ENCODE data around the gene KLHL29. TPM values are rescaled to one million over a fixed set of nuclear protein-coding genes. Genes with fewer than 3 reads are reported as not detected.

The KLHL29 gene
- total RNA-seq, 1 experiment from 2014 or later, result 16.7 TPM

DNA sequence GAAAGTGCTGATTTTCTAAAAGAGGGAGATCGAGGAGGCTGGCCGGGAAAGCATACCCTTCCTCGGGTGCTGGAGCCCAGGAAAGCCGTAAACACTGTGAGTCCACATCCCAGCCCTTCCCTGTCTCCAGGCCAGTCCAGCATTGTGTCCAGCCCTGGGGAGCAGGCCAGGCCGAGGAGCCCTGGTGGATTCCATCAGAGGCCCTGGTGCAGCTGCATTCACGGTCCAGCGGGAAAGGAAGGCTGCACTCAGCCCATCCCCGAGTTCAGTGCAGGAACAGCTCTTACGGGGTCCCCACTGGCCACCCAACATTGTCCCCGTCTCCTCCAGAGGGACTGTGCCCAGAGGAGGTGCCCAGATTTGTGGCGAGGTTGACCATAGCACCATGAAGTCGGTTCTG is 218.6 kb downstream of the KLHL29 start (continued):
- no peak for TF ChIP-seq FOSL1 (IDR thresholded peaks at IDR 0.05; ENCODE audit: low read depth)
- no peak for TF ChIP-seq POLR2A (IDR thresholded peaks at IDR 0.05; ENCODE audit: borderline replicate concordance, extremely low read depth, insufficient read depth, insufficient read length)
- TF ChIP-seq CEBPB (IDR thresholded peaks at IDR 0.05; ENCODE audit: low read depth), result no peak
- no peak for TF ChIP-seq JUND (IDR thresholded peaks at IDR 0.05)
- no peak for TF ChIP-seq EGR1 (IDR thresholded peaks at IDR 0.05; ENCODE audit: low read depth)
- TF ChIP-seq POLR2AphosphoS5 (IDR thresholded peaks at IDR 0.05; ENCODE audit: low read depth, low read length), result no peak
- TF ChIP-seq ZFX (IDR thresholded peaks at IDR 0.05), result no peak

DNA sequence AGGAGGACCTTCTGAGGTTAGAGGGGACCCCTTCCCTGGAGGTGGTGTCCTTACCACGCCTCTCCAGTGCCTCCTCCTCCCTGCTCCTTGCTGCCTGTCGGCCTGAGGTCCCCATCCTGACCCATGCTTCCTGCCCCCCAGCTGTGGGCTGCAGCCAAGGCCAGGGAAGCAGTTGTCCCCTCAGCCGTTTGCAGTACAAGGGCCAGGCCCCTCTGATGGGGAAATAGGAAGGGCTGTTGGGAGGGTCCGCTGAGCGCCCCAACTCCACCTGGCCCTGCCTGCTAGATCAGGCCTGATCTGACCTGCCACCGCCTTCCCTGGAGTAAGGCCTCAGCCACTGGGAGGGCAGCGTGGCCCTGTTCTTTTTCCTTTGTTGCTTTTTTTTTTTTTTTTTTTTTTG is 219.8 kb downstream of the KLHL29 start:
- no peak for DNase-seq (ENCODE audit: low read depth, low spot score)
- Histone ChIP-seq H4K20me1 (ENCODE audit: insufficient read depth) (no peaks in the 10 kb centered on the region), H3K27me3 (ENCODE audit: insufficient read depth, low read length) (no peaks in the 10 kb centered on the region), H3K9ac (ENCODE audit: low read length) (no peak overlapping the region), H3K79me2 (ENCODE audit: insufficient read depth, low read length) (no peaks in the 10 kb centered on the region), H3K4me1 (ENCODE audit: control insufficient read depth in 1 of 2, insufficient read depth in 2 of 2, low read length in 2 of 2) (0 out of 4 replicates have a peak, but pooled peaks cover 0 to 3% of the 10 kb centered on the region in 2 experiments), H2AFZ (ENCODE audit: low read depth, low read length, poor library complexity, severe bottlenecking) (no peak overlapping the region), H3K9me3 (ENCODE audit: control insufficient read depth in 1 of 2, insufficient read depth in 1 of 2, low read depth in 1 of 2, low read length in 2 of 2) (peaks cover 0 to under 1% of the 10 kb centered on the region in 2 experiments; a peak in 2 of 4 replicates), H3K9me2 (ENCODE audit: insufficient read depth) (no peaks in the 10 kb centered on the region), H3K36me3 (ENCODE audit: control insufficient read depth in 1 of 2, insufficient read depth in 2 of 2, low read length in 2 of 2) (no peaks in the 10 kb centered on the region), H3K4me3 (replicated peaks in 1 of 2; ENCODE audit: low read depth in 1 of 2, low read length in 2 of 2) (no peak overlapping the region), H3K4me2 (ENCODE audit: low read length) (no peak overlapping the region), H3K27ac (ENCODE audit: low read depth, low read length) (no peak overlapping the region)
- no peak for TF ChIP-seq FOSL1 (IDR thresholded peaks at IDR 0.05; ENCODE audit: low read depth)
- no peak for TF ChIP-seq JUND (IDR thresholded peaks at IDR 0.05)
- no peak for TF ChIP-seq SIN3A (IDR thresholded peaks at IDR 0.05; ENCODE audit: low read depth)
- TF ChIP-seq, protein P1, sequence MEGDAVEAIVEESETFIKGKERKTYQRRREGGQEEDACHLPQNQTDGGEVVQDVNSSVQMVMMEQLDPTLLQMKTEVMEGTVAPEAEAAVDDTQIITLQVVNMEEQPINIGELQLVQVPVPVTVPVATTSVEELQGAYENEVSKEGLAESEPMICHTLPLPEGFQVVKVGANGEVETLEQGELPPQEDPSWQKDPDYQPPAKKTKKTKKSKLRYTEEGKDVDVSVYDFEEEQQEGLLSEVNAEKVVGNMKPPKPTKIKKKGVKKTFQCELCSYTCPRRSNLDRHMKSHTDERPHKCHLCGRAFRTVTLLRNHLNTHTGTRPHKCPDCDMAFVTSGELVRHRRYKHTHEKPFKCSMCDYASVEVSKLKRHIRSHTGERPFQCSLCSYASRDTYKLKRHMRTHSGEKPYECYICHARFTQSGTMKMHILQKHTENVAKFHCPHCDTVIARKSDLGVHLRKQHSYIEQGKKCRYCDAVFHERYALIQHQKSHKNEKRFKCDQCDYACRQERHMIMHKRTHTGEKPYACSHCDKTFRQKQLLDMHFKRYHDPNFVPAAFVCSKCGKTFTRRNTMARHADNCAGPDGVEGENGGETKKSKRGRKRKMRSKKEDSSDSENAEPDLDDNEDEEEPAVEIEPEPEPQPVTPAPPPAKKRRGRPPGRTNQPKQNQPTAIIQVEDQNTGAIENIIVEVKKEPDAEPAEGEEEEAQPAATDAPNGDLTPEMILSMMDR (IDR thresholded peaks at IDR 0.05 in 2 of 3, conservative IDR thresholded peaks at IDR 0.05 in 1 of 3; ENCODE audit: borderline replicate concordance in 1 of 3, insufficient read depth in 1 of 3, low read depth in 2 of 3, low read length in 2 of 3), result no peak
- TF ChIP-seq, protein P2, sequence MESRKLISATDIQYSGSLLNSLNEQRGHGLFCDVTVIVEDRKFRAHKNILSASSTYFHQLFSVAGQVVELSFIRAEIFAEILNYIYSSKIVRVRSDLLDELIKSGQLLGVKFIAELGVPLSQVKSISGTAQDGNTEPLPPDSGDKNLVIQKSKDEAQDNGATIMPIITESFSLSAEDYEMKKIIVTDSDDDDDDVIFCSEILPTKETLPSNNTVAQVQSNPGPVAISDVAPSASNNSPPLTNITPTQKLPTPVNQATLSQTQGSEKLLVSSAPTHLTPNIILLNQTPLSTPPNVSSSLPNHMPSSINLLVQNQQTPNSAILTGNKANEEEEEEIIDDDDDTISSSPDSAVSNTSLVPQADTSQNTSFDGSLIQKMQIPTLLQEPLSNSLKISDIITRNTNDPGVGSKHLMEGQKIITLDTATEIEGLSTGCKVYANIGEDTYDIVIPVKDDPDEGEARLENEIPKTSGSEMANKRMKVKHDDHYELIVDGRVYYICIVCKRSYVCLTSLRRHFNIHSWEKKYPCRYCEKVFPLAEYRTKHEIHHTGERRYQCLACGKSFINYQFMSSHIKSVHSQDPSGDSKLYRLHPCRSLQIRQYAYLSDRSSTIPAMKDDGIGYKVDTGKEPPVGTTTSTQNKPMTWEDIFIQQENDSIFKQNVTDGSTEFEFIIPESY (IDR thresholded peaks at IDR 0.05; ENCODE audit: extremely low read depth, insufficient replicate concordance, low read length), result no peak
- no peak for TF ChIP-seq POLR2A (IDR thresholded peaks at IDR 0.05; ENCODE audit: borderline replicate concordance, extremely low read depth, insufficient read depth, insufficient read length)
- no peak for TF ChIP-seq ZNF274 (IDR thresholded peaks at IDR 0.05; ENCODE audit: low read depth, low read length)
- no peak for TF ChIP-seq SP1 (IDR thresholded peaks at IDR 0.05; ENCODE audit: low read depth)
- no peak for TF ChIP-seq POLR2AphosphoS5 (IDR thresholded peaks at IDR 0.05; ENCODE audit: low read depth, low read length)
- TF ChIP-seq EGR1 (IDR thresholded peaks at IDR 0.05; ENCODE audit: low read depth), result no peak
- TF ChIP-seq TCF7L2 (IDR thresholded peaks at IDR 0.05; ENCODE audit: borderline replicate concordance, extremely low read depth, insufficient read depth, insufficient read length), result no peak
- intact Hi-C loops (cut with micrococcal nuclease), result no loop called here
- ChIA-PET POLR2A (no interaction called here), CTCF (no interaction called here), RAD21 (ENCODE audit: low non-redundant PET in 1 of 2, low total read pairs in 2 of 2, uncharacterized antibody in 2 of 2, unreplicated experiment in 2 of 2) (no interaction called here)
- ATAC-seq, result no peak
- no TSS peak for BruUV-seq (replicated peaks)
